Tibial artery (tissue), 4 donors: ENCODE results near the gene NINJ2.
A peak's percentile ranks its signal among the peaks of the same experiment; 100 is the strongest.

Source experiments
- DNase-seq, 2 donors: peaks; one replicate each; pipeline ENCODE4 v3.0.0-alpha.2; 2019
- H3K27ac ChIP-seq, 2 donors: fragments of 200-600 bp; sonication (generic) in 1 of 2; 1 replicate in 1 of 2; 2 replicates in 1 of 2; pipeline ENCODE4 v1.5.1; 2018 to 2019; ENCODE audit warnings: mild to moderate bottlenecking in 1 of 2
- H3K27me3 ChIP-seq, 2 donors: fragments of 200-600 bp; sonication (generic) in 1 of 2; one replicate each; pipeline versions ENCODE4 v1.5.1 to v1.6.0; 2016 to 2019
- H3K36me3 ChIP-seq, 3 donors: fragments of 200-600 bp; sonication (generic) in 2 of 3; one replicate each; pipeline ENCODE4 v1.5.1; 2016 to 2019; ENCODE audit warnings: mild to moderate bottlenecking in 2 of 3
- H3K4me1 ChIP-seq, 4 donors: fragments of 200-600 bp; sonication (generic) in 2 of 4; 1 replicate in 3 of 4; 2 replicates in 1 of 4; pipeline ENCODE4 v1.5.1; 2016 to 2019
- H3K4me3 ChIP-seq, 2 donors: fragments of 200-600 bp; sonication (generic) in 1 of 2; 1 replicate in 1 of 2; 2 replicates in 1 of 2; pipeline ENCODE4 v1.5.1; 2018 to 2019; ENCODE audit warnings: mild to moderate bottlenecking in 2 of 2
- H3K9me3 ChIP-seq, 3 donors: fragments of 200-600 bp; sonication (generic) in 1 of 3; one replicate each; pipeline ENCODE4 v1.5.1; 2016 to 2019
- CTCF ChIP-seq, 2 experiments: fragments of 200-600 bp in 1 of 2; fragments of 450-650 bp in 1 of 2; IDR thresholded peaks; one replicate each; pipeline ENCODE4 v1.5.1; 2017 to 2019; ENCODE audit warnings: antibody characterized with exemption in 2 of 2, mild to moderate bottlenecking in 1 of 2, moderate library complexity in 1 of 2
- intact Hi-C: fragments of 100-400 bp; cut with DNase I; formaldehyde crosslinking; loops from one replicate; pipeline ENCODE4 v1.15.0; 2023; ENCODE audit warnings: low total_unique reads

NINJ2 gene

GRCh38 chr12:539540-540310, 123.5 kb downstream of the NINJ2 start:
- no peaks in the 10 kb centered on the region for H3K27me3 ChIP-seq
- TF ChIP-seq CTCF (IDR thresholded peaks at IDR 0.05) = no peak
- peaks cover 0 to 28% (median 20%) of the 10 kb centered on the region in 4 donors for H3K4me1 ChIP-seq
- intact Hi-C loops = no loop called here
- no peak for DNase-seq
- H3K9me3 ChIP-seq = no peaks in the 10 kb centered on the region
- H3K4me3 ChIP-seq = no peak overlapping the region
- H3K27ac ChIP-seq = no peak overlapping the region
- no peaks in the 10 kb centered on the region for H3K36me3 ChIP-seq

- peaks cover 0 to 28% (median 20%) of the 10 kb centered on the region in 4 donors for H3K4me1 ChIP-seq
- DNase-seq = peak in 1 of 2 donors; percentile 74
- TF ChIP-seq CTCF (IDR thresholded peaks at IDR 0.05) = no peak
Observed at GRCh38 chr12:538731-539539, 124.3 kb downstream of the NINJ2 start.

GRCh38 chr12:537772-538171, 125.5 kb downstream of the NINJ2 start:
- no peak for TF ChIP-seq CTCF (IDR thresholded peaks at IDR 0.05)
- Histone ChIP-seq H3K4me3 (no peak overlapping the region), H3K27ac (no peak overlapping the region), H3K27me3 (no peaks in the 10 kb centered on the region), H3K9me3 (no peaks in the 10 kb centered on the region), H3K36me3 (no peaks in the 10 kb centered on the region), H3K4me1 (peaks cover 0 to 28% (median 20%) of the 10 kb centered on the region in 4 donors)
- intact Hi-C loops = no loop called here
- DNase-seq = no peak

More at GRCh38 chr12:538731-539539, 124.3 kb downstream of the NINJ2 start:
- H3K4me3 ChIP-seq = no peak overlapping the region
- H3K27me3 ChIP-seq = no peaks in the 10 kb centered on the region
- H3K36me3 ChIP-seq = no peaks in the 10 kb centered on the region
- no peaks in the 10 kb centered on the region for H3K9me3 ChIP-seq
- H3K27ac ChIP-seq = no peak overlapping the region
- intact Hi-C loops = no loop called here

- Histone ChIP-seq H3K27me3 (no peaks in the 10 kb centered on the region), H3K4me3 (no peak overlapping the region), H3K27ac (no peak overlapping the region), H3K36me3 (no peaks in the 10 kb centered on the region), H3K9me3 (peaks cover 0 to 9% (median 6%) of the 10 kb centered on the region in 3 donors), H3K4me1 (peaks cover 0 to 23% (median 15%) of the 10 kb centered on the region in 4 donors)
- no peak for TF ChIP-seq CTCF (IDR thresholded peaks at IDR 0.05)
- intact Hi-C loops = no loop called here
- no peak for DNase-seq
Observed at GRCh38 chr12:536751-537245, 126.4 kb downstream of the NINJ2 start.

GRCh38 chr12:535396-535795, 127.8 kb downstream of the NINJ2 start:
- H3K4me3 ChIP-seq = no peak overlapping the region
- intact Hi-C loops = no loop called here
- DNase-seq = no peak
- H3K27ac ChIP-seq = no peak overlapping the region
- H3K4me1 ChIP-seq = peaks cover 0 to 13% (median 9%) of the 10 kb centered on the region in 4 donors
- no peaks in the 10 kb centered on the region for H3K36me3 ChIP-seq
- H3K9me3 ChIP-seq = peaks cover 0 to 9% (median 6%) of the 10 kb centered on the region in 3 donors
- no peak for TF ChIP-seq CTCF (IDR thresholded peaks at IDR 0.05)
- H3K27me3 ChIP-seq = no peaks in the 10 kb centered on the region
